ENCODE measurements around the gene AFF3.
"Not testable (repeated sequence)": the region's sequence is repeated elsewhere in the genome, so short reads cannot be mapped to it uniquely, and the experiment has no call there.

The AFF3 gene

GRCh38 chr2:99737537-99737936 lies 404.9 kb downstream of the AFF3 start:
- TF ChIP-seq CTCF (IDR thresholded peaks at IDR 0.05; ENCODE audit: low read length) (no peak), EZH2 (IDR thresholded peaks at IDR 0.05; ENCODE audit: borderline replicate concordance, low read length) (no peak)
- Histone ChIP-seq H4K20me1 (ENCODE audit: insufficient read depth, low read length) (no peaks in the 10 kb centered on the region), H3K4me1 (ENCODE audit: insufficient read depth, low read length, severe bottlenecking) (no peaks in the 10 kb centered on the region), H3K79me2 (ENCODE audit: insufficient read depth, low read length) (no peaks in the 10 kb centered on the region; the same call in 1 of the 2 replicates), H3K36me3 (ENCODE audit: insufficient read depth, low read length) (peaks cover 19% of the 10 kb centered on the region), H3K4me2 (ENCODE audit: low read length) (no peak overlapping the region), H3K9me2 (ENCODE audit: low read depth, low read length) (no peaks in the 10 kb centered on the region), H3K9me3 (ENCODE audit: low read length) (peaks cover 8% of the 10 kb centered on the region; the same call in 1 of the 2 replicates), H3K4me3 (ENCODE audit: low read depth, low read length, poor library complexity, severe bottlenecking) (no peak overlapping the region), H3F3A (ENCODE audit: insufficient read depth, low read length) (no peaks in the 10 kb centered on the region; the same call in 1 of the 2 replicates), H3K27me3 (ENCODE audit: insufficient read depth, low read length) (no peaks in the 10 kb centered on the region), H2AFZ (ENCODE audit: low read length) (no peak overlapping the region), H3K27ac (ENCODE audit: low read depth, low read length, poor library complexity, severe bottlenecking) (no peak overlapping the region), H3K9ac (ENCODE audit: low read length) (no peak overlapping the region)

- Histone ChIP-seq H3K9me3 (ENCODE audit: low read length) (0 out of 2 replicates have a peak, but pooled peaks cover 2% of the 10 kb centered on the region), H3K9me2 (ENCODE audit: low read depth, low read length) (no peaks in the 10 kb centered on the region), H3K36me3 (ENCODE audit: insufficient read depth, low read length) (peaks cover 9% of the 10 kb centered on the region), H3K79me2 (ENCODE audit: insufficient read depth, low read length) (no peaks in the 10 kb centered on the region; the same call in 1 of the 2 replicates), H3K27me3 (ENCODE audit: insufficient read depth, low read length) (no peaks in the 10 kb centered on the region), H4K20me1 (ENCODE audit: insufficient read depth, low read length) (no peaks in the 10 kb centered on the region), H3F3A (ENCODE audit: insufficient read depth, low read length) (no peaks in the 10 kb centered on the region; the same call in 1 of the 2 replicates), H3K4me3 (ENCODE audit: low read depth, low read length, poor library complexity, severe bottlenecking) (no peak overlapping the region), H3K9ac (ENCODE audit: low read length) (no peak overlapping the region), H3K27ac (ENCODE audit: low read depth, low read length, poor library complexity, severe bottlenecking) (no peak overlapping the region), H2AFZ (ENCODE audit: low read length) (no peak overlapping the region), H3K4me1 (ENCODE audit: insufficient read depth, low read length, severe bottlenecking) (no peaks in the 10 kb centered on the region), H3K4me2 (ENCODE audit: low read length) (no peak overlapping the region)
- TF ChIP-seq EZH2 (IDR thresholded peaks at IDR 0.05; ENCODE audit: borderline replicate concordance, low read length) (no peak), CTCF (IDR thresholded peaks at IDR 0.05; ENCODE audit: low read length) (no peak)
These were observed 406.6 kb downstream of the AFF3 start for GRCh38 chr2:99735753-99736152.

- H3K79me2 ChIP-seq (ENCODE audit: insufficient read depth, low read length); H3K36me3 ChIP-seq (ENCODE audit: insufficient read depth, low read length); H3K27ac ChIP-seq (ENCODE audit: low read depth, low read length, poor library complexity, severe bottlenecking); H3K4me2 ChIP-seq (ENCODE audit: low read length); H4K20me1 ChIP-seq (ENCODE audit: insufficient read depth, low read length); H2AFZ ChIP-seq (ENCODE audit: low read length); H3K27me3 ChIP-seq (ENCODE audit: insufficient read depth, low read length); H3K9me3 ChIP-seq (ENCODE audit: low read length); H3K9ac ChIP-seq (ENCODE audit: low read length); H3F3A ChIP-seq (ENCODE audit: insufficient read depth, low read length); H3K9me2 ChIP-seq (ENCODE audit: low read depth, low read length); H3K4me3 ChIP-seq (ENCODE audit: low read depth, low read length, poor library complexity, severe bottlenecking); H3K4me1 ChIP-seq (ENCODE audit: insufficient read depth, low read length, severe bottlenecking): not testable (repeated sequence)
These were observed 407.1 kb downstream of the AFF3 start for GRCh38 chr2:99735314-99735713.

- Histone ChIP-seq H3F3A (ENCODE audit: insufficient read depth, low read length) (no peaks in the 10 kb centered on the region; the same call in 1 of the 2 replicates), H4K20me1 (ENCODE audit: insufficient read depth, low read length) (no peaks in the 10 kb centered on the region), H3K4me1 (ENCODE audit: insufficient read depth, low read length, severe bottlenecking) (no peaks in the 10 kb centered on the region), H3K9me2 (ENCODE audit: low read depth, low read length) (no peaks in the 10 kb centered on the region), H2AFZ (ENCODE audit: low read length) (no peak overlapping the region), H3K36me3 (ENCODE audit: insufficient read depth, low read length) (peaks cover 9% of the 10 kb centered on the region), H3K79me2 (ENCODE audit: insufficient read depth, low read length) (no peaks in the 10 kb centered on the region; the same call in 1 of the 2 replicates), H3K4me2 (ENCODE audit: low read length) (no peak overlapping the region), H3K9ac (ENCODE audit: low read length) (no peak overlapping the region), H3K9me3 (ENCODE audit: low read length) (0 out of 2 replicates have a peak, but pooled peaks cover 2% of the 10 kb centered on the region), H3K27ac (ENCODE audit: low read depth, low read length, poor library complexity, severe bottlenecking) (no peak overlapping the region), H3K27me3 (ENCODE audit: insufficient read depth, low read length) (no peaks in the 10 kb centered on the region), H3K4me3 (ENCODE audit: low read depth, low read length, poor library complexity, severe bottlenecking) (no peak overlapping the region)
- no peak for TF ChIP-seq EZH2 (IDR thresholded peaks at IDR 0.05; ENCODE audit: borderline replicate concordance, low read length)
- TF ChIP-seq CTCF (IDR thresholded peaks at IDR 0.05; ENCODE audit: low read length): no peak
These were observed 408.2 kb downstream of the AFF3 start for GRCh38 chr2:99734236-99734635.

Data from OCI-LY1 (cell line).